Psoas muscle (tissue), 8 donors: ENCODE measurements around the gene SPDYC. TPM values are rescaled to one million over a fixed set of nuclear protein-coding genes. Genes with fewer than 3 reads are reported as not detected.

Experiments
- ATAC-seq, 4 donors: fragments of 200-7000 bp; cut with Tn5 transposase; one replicate each; pipeline ENCODE4 v1.9.1; 2020; ENCODE audit warnings: moderate library complexity in 3 of 4, mild to moderate bottlenecking in 2 of 4
- DNase-seq, 2 donors: peaks; one replicate each; pipeline ENCODE4 v3.0.0-alpha.2; 2020
- H3K27ac ChIP-seq: fragments of 200-600 bp; one replicate; pipeline ENCODE4 v1.8.0; 2022
- H3K27me3 ChIP-seq, 3 donors: fragments of 200-600 bp in 1 of 3; one replicate each; pipeline versions ENCODE4 v1.6.1 to v1.8.0; 2013 to 2022; ENCODE audit warnings: low read length in 2 of 3, mild to moderate bottlenecking in 2 of 3, moderate library complexity in 1 of 3; ENCODE audit not compliant: insufficient read depth in 3 of 3
- H3K36me3 ChIP-seq, 2 donors: fragments of 200-600 bp in 1 of 2; one replicate each; pipeline versions ENCODE4 v1.6.1 to v1.8.0; 2013 to 2022; ENCODE audit warnings: low read depth in 1 of 2, mild to moderate bottlenecking in 1 of 2, moderate library complexity in 1 of 2; ENCODE audit not compliant: insufficient read depth in 1 of 2
- H3K4me1 ChIP-seq: fragments of 200-600 bp; one replicate; pipeline ENCODE4 v1.8.0; 2022
- H3K4me3 ChIP-seq: fragments of 200-600 bp; one replicate; pipeline ENCODE4 v1.8.0; 2022; ENCODE audit warnings: mild to moderate bottlenecking
- H3K9me3 ChIP-seq: fragments of 200-600 bp; one replicate; pipeline ENCODE4 v1.8.0; 2022
- CTCF ChIP-seq: fragments of 200-600 bp; IDR thresholded peaks from one replicate; pipeline ENCODE4 v1.8.0; 2022; ENCODE audit warnings: antibody characterized with exemption
- WGBS, 3 donors: extraction: QIAGEN DNeasy Blood & Tissue Kit; methylation state at CpG; one replicate each; pipeline versions ENCODE4 v1.1.6 to v1.1.7; 2013; 5-methylcytosine and 5-hydroxymethylcytosine counted together
- intact Hi-C, 2 donors: fragments of 100-400 bp; cut with DNase I; formaldehyde crosslinking; loops; one replicate each; pipeline versions ENCODE4 v1.11.0 to v1.14.2; 2022
- polyA plus RNA-seq, 3 donors: library from polyadenylated mRNA; stranded (reverse); fragments of 200-250 nt; gene quantifications; one replicate each; pipeline ENCODE4 v1.2.3, GENCODE V29; 2013
- total RNA-seq, 4 donors: library from RNA; stranded (reverse); fragmentation: NEBNext Ultra II Directional in 2 of 4; extraction: Animal tissue kit (Norgen Biotek cat#: 25700) in 2 of 4; gene quantifications; one replicate each; pipeline versions ENCODE4 v1.2.1 to v1.2.4, GENCODE V29; 2021 to 2023
- donor health status: healthy with polysubstance abuse.
- donor health status: DM: no; HTN: no; CAD: no; lungs with moderate emphysema.
- donor health status: Bipolar disorder and iron deficiency.
- donor health status: healthy.
- donor health status: DM: yes; HTN: yes; CAD: no.
- donor health status: DM: no; HTN: no; CAD: no.
- donor health status: DM: no; HTN: no; CAD: no.
- donor health status: DM: yes; HTN: yes; CAD: no.

Gene SPDYC
- total and polyA plus RNA-seq, 7 donors = not detected

- DNase-seq (no peak), ATAC-seq (no peak)
- Histone ChIP-seq H3K36me3 (peaks cover 9 to 97% of the 10 kb centered on the region in 2 donors), H3K4me3 (no peak overlapping the region), H3K27me3 (no peaks in the 10 kb centered on the region), H3K27ac (no peak overlapping the region), H3K4me1 (no peaks in the 10 kb centered on the region), H3K9me3 (no peaks in the 10 kb centered on the region)
- TF ChIP-seq CTCF = no peak
- 93 to 97% (median 96%) methylated on average over 18 to 20 of the region's 20 CpGs for WGBS, 3 donors
- intact Hi-C loops = no loop called here
Observed at GRCh38 chr11:65187971-65188461, 18.0 kb downstream of the SPDYC start.

GRCh38 chr11:65188486-65188885, 18.5 kb downstream of the SPDYC start:
- Histone ChIP-seq H3K27ac (no peak overlapping the region), H3K9me3 (no peaks in the 10 kb centered on the region), H3K4me1 (no peaks in the 10 kb centered on the region), H3K4me3 (no peak overlapping the region), H3K27me3 (no peaks in the 10 kb centered on the region), H3K36me3 (peaks cover 9 to 99% of the 10 kb centered on the region in 2 donors)
- intact Hi-C loops = no loop called here
- ATAC-seq = no peak
- DNase-seq = no peak
- TF ChIP-seq CTCF = no peak
- 94 to 95% (median 95%) methylated on average over 17 to 18 of the region's 18 CpGs for WGBS, 3 donors

GRCh38 chr11:65189191-65189590, 19.2 kb downstream of the SPDYC start:
- Histone ChIP-seq H3K4me1 (no peaks in the 10 kb centered on the region), H3K27ac (no peak overlapping the region), H3K4me3 (no peak overlapping the region), H3K27me3 (no peaks in the 10 kb centered on the region), H3K36me3 (peaks cover 9 to 99% of the 10 kb centered on the region in 2 donors), H3K9me3 (no peaks in the 10 kb centered on the region)
- intact Hi-C loops = no loop called here
- no peak for TF ChIP-seq CTCF
- ATAC-seq = no peak
- DNase-seq = peak in 1 of 2 donors; percentile 15
- WGBS, 3 donors = 81 to 84% (median 84%) methylated on average over 10 of the region's 10 CpGs

- H3K4me1 ChIP-seq = no peaks in the 10 kb centered on the region
- H3K4me3 ChIP-seq = no peak overlapping the region
- no peaks in the 10 kb centered on the region for H3K27me3 ChIP-seq
- no peaks in the 10 kb centered on the region for H3K9me3 ChIP-seq
- ATAC-seq (no peak), DNase-seq (no peak)
- no peak overlapping the region for H3K27ac ChIP-seq
- intact Hi-C loops = no loop called here
- TF ChIP-seq CTCF = no peak
- H3K36me3 ChIP-seq = peaks cover 9 to 95% of the 10 kb centered on the region in 2 donors
- WGBS, 3 donors = 90 to 96% (median 91%) methylated on average over 2 of the region's 2 CpGs
Observed at GRCh38 chr11:65194564-65194963, 24.5 kb downstream of the SPDYC start.

- no peak overlapping the region for H3K4me3 ChIP-seq
- intact Hi-C loops = no loop called here
- DNase-seq (peak in 1 of 2 donors; percentile 31), ATAC-seq (no peak)
- no peaks in the 10 kb centered on the region for H3K4me1 ChIP-seq
- peaks cover 0 to 86% of the 10 kb centered on the region in 2 donors for H3K36me3 ChIP-seq
- no peaks in the 10 kb centered on the region for H3K9me3 ChIP-seq
- H3K27me3 ChIP-seq = no peaks in the 10 kb centered on the region
- TF ChIP-seq CTCF = no peak
- WGBS, 3 donors = 87 to 93% (median 92%) methylated on average over 15 of the region's 15 CpGs
- H3K27ac ChIP-seq = no peak overlapping the region
Observed at GRCh38 chr11:65204143-65204542, 34.1 kb downstream of the SPDYC start.
